Measurements from ENCODE around the gene TMPRSS6. TPM values are rescaled to one million over a fixed set of nuclear protein-coding genes. Genes with fewer than 3 reads are reported as not detected.

Gene TMPRSS6
- total and polyA plus RNA-seq, 2 of the 8 experiments (the other 6 are each of a cell fraction or from before 2014, with no cell fraction given) = 0.02 TPM; not detected in 1

DNA sequence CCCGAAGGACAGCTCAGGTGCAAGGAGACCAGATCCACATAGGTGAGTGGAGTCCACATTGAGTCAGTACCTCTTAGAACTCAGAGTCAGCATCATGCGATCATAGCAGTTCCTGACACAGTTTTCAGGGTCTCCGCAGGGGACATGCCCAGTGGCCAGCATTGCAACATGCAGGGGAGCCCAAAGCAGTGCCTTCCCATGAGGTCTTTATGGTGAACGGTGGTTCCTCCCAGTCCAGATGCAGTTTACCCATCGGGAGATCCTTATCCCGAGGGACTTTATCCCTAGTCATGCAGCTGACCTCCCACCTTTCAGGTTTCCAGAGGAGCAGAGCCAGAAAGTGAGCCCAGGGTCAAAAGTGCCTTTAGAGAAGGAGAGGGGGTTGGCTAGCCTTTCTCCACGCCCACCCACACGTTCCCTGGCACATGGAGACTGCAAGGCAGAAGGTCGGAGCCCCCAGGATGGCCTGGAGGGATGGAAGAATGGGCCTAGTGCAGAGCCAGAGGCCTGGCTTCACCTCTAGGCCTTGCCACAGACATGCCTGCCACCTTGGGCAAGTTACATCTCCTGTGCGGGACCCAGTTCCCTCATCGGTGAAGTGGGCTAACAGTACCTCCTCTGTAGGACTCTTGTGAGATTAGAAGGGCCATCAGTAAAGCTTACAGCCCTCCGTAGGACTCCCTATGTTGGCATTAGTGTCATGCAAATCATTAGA is 51.6 kb downstream of the TMPRSS6 start:
- DNase-seq (ENCODE audit: low read depth in 1 of 2, low spot score in 2 of 2) (no peak), FAIRE-seq (no peak)
- Histone ChIP-seq H2BK15ac (ENCODE audit: low read length) (no peak overlapping the region), H4K91ac (replicated peaks; ENCODE audit: insufficient read length, low read length) (no peak overlapping the region), H3K4me1 (replicated peaks in 1 of 4; ENCODE audit: control insufficient read depth in 3 of 4, insufficient read depth in 4 of 4, low read length in 3 of 4) (peaks cover 0 to 13% (median 9%) of the 10 kb centered on the region in 4 experiments; a peak in 6 of 7 replicates), H3K4ac (replicated peaks; ENCODE audit: insufficient read length, low read depth, low read length) (no peak overlapping the region), H3K9ac (replicated peaks in 1 of 4; ENCODE audit: extremely low read depth in 1 of 4, low read depth in 3 of 4, low read length in 3 of 4) (no peak overlapping the region; a peak in 1 of 7 replicates), H2BK5ac (ENCODE audit: low read depth, low read length) (no peak overlapping the region), H3K79me2 (ENCODE audit: control insufficient read depth in 1 of 2, insufficient read depth in 2 of 2, low read length in 2 of 2) (no peaks in the 10 kb centered on the region), H4K20me1 (replicated peaks in 1 of 2; ENCODE audit: control insufficient read depth in 1 of 2, insufficient read depth in 2 of 2, low read length in 2 of 2) (peaks cover 0 to 11% of the 10 kb centered on the region in 2 experiments), H3K23me2 (ENCODE audit: low read depth, low read length) (no peaks in the 10 kb centered on the region), H2AFZ (ENCODE audit: low read length) (no peak overlapping the region), H2BK20ac (ENCODE audit: low read length) (no peak overlapping the region), H2BK12ac (ENCODE audit: low read depth, low read length) (no peak overlapping the region), H3K18ac (ENCODE audit: extremely low read depth, low read length) (no peak overlapping the region), H3K79me1 (ENCODE audit: low read depth, low read length) (no peaks in the 10 kb centered on the region), H3K36me3 (ENCODE audit: control insufficient read depth in 2 of 4, insufficient read depth in 4 of 4, low read length in 3 of 4) (peaks cover 0 to 12% (median 2%) of the 10 kb centered on the region in 4 experiments; a peak in 4 of 8 replicates), H3K4me2 (ENCODE audit: insufficient read depth in 1 of 2, low read depth in 2 of 2, low read length in 2 of 2) (no peak overlapping the region), H3K56ac (replicated peaks; ENCODE audit: insufficient read length, low read depth, low read length) (no peak overlapping the region), H3K27ac (ENCODE audit: low read depth, low read length) (no peak overlapping the region), H2BK120ac (replicated peaks; ENCODE audit: low read depth, low read length) (no peak overlapping the region), H3K9me3 (ENCODE audit: insufficient read depth in 2 of 2, low read depth in 1 of 2, low read length in 1 of 2) (no peaks in the 10 kb centered on the region), H4K5ac (ENCODE audit: insufficient read length, low read depth, low read length) (no peak overlapping the region), H3K4me3 (ENCODE audit: extremely low read depth in 1 of 4, insufficient read depth in 2 of 4, low read depth in 3 of 4, low read length in 4 of 4) (no peak overlapping the region), H3K14ac (ENCODE audit: insufficient read length) (no peak overlapping the region), H4K8ac (ENCODE audit: extremely low read depth, insufficient read depth, low read length) (no peak overlapping the region), H3K27me3 (replicated peaks in 1 of 4; ENCODE audit: control insufficient read depth in 3 of 4, extremely low read depth in 1 of 4, insufficient read depth in 3 of 4, low read length in 3 of 4) (no peaks in the 10 kb centered on the region), H2AK5ac (ENCODE audit: low read depth, low read length) (no peak overlapping the region), H3K23ac (ENCODE audit: insufficient read length) (no peak overlapping the region)
- 91% methylated on average over 12 of the region's 12 CpGs; no CpG with 5 or more reads in 1 of the 2 experiments for WGBS, 2 experiments (ENCODE audit: extremely low coverage in 1 of 2, insufficient coverage in 1 of 2, insufficient read length in 1 of 2, insufficient replicate concordance in 2 of 2, low coverage in 1 of 2, low lambda C conversion rate in 2 of 2, missing lambda C conversion rate in 1 of 2)
- TF ChIP-seq SUZ12 (IDR thresholded peaks at IDR 0.05; ENCODE audit: low read length) (no peak), SP1 (IDR thresholded peaks at IDR 0.05; ENCODE audit: low read depth, low read length) (no peak), SP2 (IDR thresholded peaks at IDR 0.05; ENCODE audit: low read length) (no peak), CTBP2 (IDR thresholded peaks at IDR 0.05; ENCODE audit: borderline replicate concordance, insufficient read depth, insufficient read length, low read length) (no peak), TAF7 (optimal IDR thresholded peaks at IDR 0.05; ENCODE audit: borderline replicate concordance, low read depth, low read length) (no peak)
- CTCF ChIA-PET (ENCODE audit: partially characterized antibody) = interaction anchor here (0.8 to 1.7 kb wide), 9 partner anchors 11 to 416 kb away, joined by 3 to 9 read pairs (median 4); no protein-coding TSS in a partner anchor
- POLR2A ChIA-PET (ENCODE audit: partially characterized antibody) = interaction anchor here (1.2 kb wide), 1 partner anchor 10 kb away, joined by 3 read pairs; no protein-coding TSS in a partner anchor
